Measurements from ENCODE around the gene FREM1. TPM values are rescaled to one million over a fixed set of nuclear protein-coding genes. Genes with fewer than 3 reads are reported as not detected.

Gene FREM1, protein sequence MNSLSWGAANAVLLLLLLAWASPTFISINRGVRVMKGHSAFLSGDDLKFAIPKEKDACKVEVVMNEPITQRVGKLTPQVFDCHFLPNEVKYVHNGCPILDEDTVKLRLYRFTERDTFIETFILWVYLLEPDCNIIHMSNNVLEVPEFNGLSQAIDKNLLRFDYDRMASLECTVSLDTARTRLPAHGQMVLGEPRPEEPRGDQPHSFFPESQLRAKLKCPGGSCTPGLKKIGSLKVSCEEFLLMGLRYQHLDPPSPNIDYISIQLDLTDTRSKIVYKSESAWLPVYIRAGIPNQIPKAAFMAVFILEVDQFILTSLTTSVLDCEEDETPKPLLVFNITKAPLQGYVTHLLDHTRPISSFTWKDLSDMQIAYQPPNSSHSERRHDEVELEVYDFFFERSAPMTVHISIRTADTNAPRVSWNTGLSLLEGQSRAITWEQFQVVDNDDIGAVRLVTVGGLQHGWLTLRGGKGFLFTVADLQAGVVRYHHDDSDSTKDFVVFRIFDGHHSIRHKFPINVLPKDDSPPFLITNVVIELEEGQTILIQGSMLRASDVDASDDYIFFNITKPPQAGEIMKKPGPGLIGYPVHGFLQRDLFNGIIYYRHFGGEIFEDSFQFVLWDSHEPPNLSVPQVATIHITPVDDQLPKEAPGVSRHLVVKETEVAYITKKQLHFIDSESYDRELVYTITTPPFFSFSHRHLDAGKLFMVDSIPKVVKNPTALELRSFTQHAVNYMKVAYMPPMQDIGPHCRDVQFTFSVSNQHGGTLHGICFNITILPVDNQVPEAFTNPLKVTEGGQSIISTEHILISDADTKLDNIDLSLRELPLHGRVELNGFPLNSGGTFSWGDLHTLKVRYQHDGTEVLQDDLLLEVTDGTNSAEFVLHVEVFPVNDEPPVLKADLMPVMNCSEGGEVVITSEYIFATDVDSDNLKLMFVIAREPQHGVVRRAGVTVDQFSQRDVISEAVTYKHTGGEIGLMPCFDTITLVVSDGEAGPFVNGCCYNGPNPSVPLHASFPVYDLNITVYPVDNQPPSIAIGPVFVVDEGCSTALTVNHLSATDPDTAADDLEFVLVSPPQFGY (N-terminal part only)
- 0.13 and 0.56 TPM in 2 replicates for total RNA-seq

GRCh38 chr9:14909961-14910805 lies at the start of gene FREM1:
Gene FREM1, minus strand, starts transcription at chr9:14910428. Its CDS starts 41,451 bp downstream, at chr9:14868977.

GRCh38 chr9:14722391-14723035 lies 187.7 kb downstream of the FREM1 start, which contains the start of gene CER1:
Gene CER1, minus strand, starts transcription at chr9:14722733. Its CDS starts 61 bp downstream, at chr9:14722672.

DNA sequence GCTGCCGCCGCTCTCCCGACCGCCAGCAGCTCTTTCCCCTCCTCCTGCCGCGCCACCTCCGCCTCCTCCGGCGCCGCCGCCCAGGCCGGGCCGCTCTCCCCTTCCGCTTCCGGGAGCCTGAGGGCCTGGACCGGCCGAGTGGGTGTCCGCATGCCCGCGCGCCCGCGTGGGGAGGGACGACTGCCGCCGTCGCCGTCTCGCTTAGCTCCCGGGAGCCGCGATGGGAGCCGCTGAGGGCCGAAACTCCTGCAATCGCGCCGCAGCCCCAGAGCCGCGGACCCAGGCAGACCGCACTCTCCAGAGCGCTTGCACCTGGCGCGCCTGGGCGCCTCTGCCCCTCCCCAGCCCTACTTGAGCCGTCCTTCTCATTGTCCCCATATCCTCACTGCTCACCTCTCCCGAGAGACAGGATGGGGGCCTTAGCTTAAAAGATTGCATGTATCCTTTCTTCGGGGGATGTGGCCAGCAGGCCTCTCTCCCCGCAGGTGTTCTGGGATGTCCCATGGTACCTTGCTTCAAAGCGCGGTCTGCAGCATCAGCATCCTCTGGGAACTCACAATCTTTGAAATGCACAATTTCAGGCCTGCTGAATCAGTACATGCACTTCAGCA lies 216.9 kb downstream of the FREM1 start, which contains the start of gene ZDHHC21:
TSS of gene ZDHHC21 (minus strand) at position 182 of the 611 bp plus-strand sequence. CDS start 19,092 bp downstream, outside the sequence.

Other genes with a start within 250 kb of the FREM1 start
- gene ZDHHC21, start 217.0 kb downstream of the FREM1 start, total RNA-seq = 11.6 and 12.2 TPM in 2 replicates
- gene CER1, start 187.7 kb downstream of the FREM1 start, total RNA-seq = not detected in 2 replicates

Measured in aortic smooth muscle cell (primary cell).